T-helper 1 cell treated with Interleukin-12 subunit alpha and Interleukin-12 subunit beta and Interleukin-4 antibody, amounts not matched to agents 30 ng/mL and 1 ng/mL, for 36 hours (primary cell): ENCODE measurements around the gene PUS1. TPM values are rescaled to one million over a fixed set of nuclear protein-coding genes. Genes with fewer than 3 reads are reported as not detected.
"Not testable (repeated sequence)": the region's sequence is repeated elsewhere in the genome, so short reads cannot be mapped to it uniquely, and the experiment has no call there.

Experiments used
- intact Hi-C: fragments of 100-400 bp; cut with micrococcal nuclease; formaldehyde crosslinking; loops from one replicate; pipeline ENCODE4 v1.15.1; 2024
- total RNA-seq: library from RNA; stranded (reverse); gene quantifications from 2 replicates; pipeline ENCODE4 v1.2.3, GENCODE V29; 2022

PUS1 gene
- 61.4 and 62.7 TPM in 2 replicates for total RNA-seq

DNA sequence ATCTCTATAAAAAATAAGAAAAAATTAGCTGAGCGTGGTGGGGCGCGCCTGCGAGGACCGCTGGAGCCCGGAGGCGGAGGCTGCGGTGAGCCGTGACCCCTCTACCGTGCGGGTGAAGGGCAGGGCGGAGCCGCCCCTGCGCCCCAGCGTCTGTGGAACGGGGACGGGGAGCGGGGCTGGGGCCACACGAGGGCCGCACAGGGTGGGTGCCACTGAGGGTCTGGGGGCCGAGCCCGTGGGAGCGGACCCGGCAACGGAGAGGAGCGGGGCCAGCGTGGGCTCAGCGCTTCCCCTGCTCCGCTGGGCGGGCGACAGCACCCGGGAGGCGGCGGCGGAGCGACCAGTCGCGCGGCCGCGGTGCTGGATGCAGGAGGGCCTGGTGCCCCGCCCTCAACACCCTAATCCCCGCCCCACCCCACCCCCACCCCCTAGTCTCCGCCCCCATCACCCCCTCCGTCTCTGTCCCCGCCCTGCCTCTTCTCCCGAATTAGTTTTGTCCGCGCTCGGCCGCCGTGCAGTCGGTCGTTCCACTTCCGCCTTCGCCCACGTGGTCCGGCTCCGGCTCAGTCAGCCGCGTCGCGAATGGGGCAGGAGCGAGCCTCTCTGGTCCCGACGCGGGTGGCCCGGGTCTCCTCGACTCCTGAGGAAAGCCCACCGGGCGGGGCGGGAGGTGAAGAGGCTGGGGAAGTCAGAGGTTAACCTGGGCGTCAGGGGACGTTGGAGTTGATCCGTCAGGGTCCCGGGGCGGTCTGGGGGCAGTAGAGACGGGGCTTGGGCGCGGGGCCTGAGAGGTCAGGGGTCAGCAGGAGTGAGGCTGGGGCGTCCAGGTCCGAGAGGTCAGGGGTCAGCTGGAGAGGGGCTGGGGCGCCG, at the start of gene PUS1:
PUS1 (plus strand) TSS at position 566 of the 870 bp plus-strand sequence. CDS start 447 bp downstream, outside the sequence.
- intact Hi-C loops = loop anchor here (1.0 to 5.0 kb wide), 9 partner anchors 20 to 1057 kb away; partner anchors contain the start of genes EP400, POLE, PXMP2 and RAN

DNA sequence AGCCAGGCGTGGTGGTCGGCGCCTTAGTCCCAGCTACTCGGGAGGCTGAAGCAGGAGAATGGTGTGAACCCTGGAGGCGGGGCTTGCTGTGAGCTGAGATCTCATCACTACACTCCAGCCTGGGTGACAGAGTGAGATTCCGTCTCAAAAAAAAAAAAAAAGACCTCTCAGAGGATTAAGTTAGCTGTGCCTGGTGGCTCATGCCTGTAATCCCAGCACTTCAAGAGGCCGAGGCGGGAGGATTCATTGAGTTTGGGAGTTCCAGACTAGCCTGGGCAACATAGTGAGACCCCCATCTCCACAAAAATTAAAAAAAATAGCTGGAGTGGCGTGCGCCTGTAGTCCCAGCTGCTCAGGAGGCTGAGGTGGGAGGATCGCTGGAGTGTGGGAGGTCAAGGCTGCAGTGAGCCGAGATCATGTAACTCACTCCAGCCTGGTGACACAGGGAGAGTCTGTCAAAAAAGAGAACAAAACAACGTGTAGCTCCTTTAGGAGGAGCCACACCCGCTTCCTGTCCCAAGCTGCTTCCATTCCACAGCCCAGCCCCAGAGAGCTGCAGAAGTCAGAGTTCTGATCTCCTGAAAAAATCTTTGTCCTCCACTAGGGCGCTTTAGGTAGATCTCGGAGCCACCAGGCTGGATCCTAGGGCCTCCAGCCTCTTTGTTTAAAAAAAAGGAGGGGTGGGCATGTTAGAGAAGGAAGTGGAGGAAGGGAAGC, 46.1 kb upstream of the PUS1 start:
- intact Hi-C loops = no loop called here

- intact Hi-C loops = no loop called here
These were observed 45.6 kb upstream of the PUS1 start for GRCh38 chr12:131883521-131883900.

- intact Hi-C loops = not testable (repeated sequence)
These were observed 44.0 kb upstream of the PUS1 start for GRCh38 chr12:131885076-131885475.

DNA sequence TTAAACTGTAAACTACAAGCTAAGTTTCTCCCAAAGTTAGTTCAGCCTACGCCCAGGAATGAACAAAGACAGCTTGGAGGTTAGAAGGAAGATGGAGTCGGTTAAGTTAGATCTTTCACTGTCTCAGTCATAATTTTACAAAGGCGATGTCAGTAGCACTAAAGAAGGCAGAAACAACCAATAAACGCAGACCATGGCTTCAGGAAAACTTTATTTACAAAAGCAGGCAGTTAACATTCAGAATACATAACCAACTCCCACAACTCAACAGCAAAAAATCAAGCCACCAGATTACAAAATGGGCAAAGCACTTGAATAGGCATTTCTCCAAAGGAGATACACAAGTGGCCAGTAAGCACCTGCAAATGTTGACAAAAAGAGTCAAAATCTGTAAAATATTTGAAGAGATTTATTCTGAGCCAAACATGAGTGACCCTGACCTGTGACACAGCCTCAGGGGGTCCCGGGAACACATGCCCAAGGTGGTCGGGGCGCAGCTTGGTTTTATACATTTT, 43.5 kb upstream of the PUS1 start:
- intact Hi-C loops = no loop called here

DNA sequence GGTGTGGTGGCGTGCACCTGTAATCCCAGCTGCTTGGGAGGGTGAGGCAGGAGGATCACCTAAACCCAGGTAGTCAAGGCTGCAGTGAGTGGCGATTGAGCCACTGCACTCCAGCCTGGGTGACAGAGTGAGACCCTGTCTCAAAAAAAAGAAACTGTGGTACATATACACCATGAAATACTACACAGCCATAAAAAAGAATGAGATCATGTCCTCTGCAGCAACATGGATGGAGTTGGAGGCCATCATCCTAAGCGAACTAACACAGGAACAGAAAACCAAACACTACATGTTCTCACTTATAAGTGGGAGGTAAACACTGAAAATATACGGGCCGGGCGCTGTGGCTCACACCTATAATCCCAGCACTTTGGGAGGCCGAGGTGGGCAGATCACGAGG, 37.4 kb upstream of the PUS1 start:
- intact Hi-C loops = loop anchor here (2.0 to 10.0 kb wide), 3 partner anchors 596 to 1053 kb away; partner anchors contain the start of genes RAN and STX2

GRCh38 chr12:131892711-131893604, 36.1 kb upstream of the PUS1 start:
- intact Hi-C loops = loop anchor here (2.0 to 10.0 kb wide), 3 partner anchors 594 to 1054 kb away; partner anchors contain the start of genes RAN and STX2

DNA sequence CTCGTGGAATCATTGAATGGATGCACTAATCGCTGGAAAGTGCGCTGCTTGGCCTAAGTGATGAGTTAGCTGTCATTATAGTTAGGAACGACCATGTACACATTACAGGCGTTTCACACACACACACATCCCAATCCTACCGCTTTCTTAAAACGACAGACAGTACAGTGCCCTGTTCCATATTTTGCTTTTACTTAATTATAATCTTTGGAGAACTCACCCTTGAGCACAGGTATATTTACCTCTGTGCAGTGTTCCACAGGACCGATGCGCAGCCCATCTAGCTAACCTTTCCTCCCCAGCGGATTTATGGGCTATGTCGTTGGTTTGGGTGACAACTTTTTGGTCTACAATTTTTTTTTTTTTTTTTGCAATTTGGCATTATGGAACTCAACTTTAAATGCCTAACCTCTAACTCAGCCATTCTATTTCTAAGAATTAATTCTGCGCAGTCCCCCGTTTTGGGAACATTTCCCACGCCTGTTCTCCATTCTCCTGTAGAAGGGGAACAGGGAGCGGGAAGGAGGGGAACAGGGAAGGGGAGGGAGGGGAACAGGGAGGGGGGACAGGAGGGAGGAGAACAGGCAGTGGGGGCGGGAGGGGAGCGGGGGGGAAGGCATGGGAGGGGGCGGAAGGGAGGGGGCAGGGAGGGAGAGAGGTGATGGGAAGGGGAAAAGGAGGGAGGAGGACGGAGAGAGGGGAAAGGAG, 35.3 kb upstream of the PUS1 start:
- intact Hi-C loops = loop anchor here (1.0 to 10.0 kb wide), 8 partner anchors 36 to 1055 kb away; partner anchors contain the start of genes EP400, MMP17, PUS1 and RAN

GRCh38 chr12:131894313-131894860, 34.7 kb upstream of the PUS1 start, which contains the start of gene ULK1:
Gene ULK1 (plus strand): TSS chr12:131894622. CDS start chr12:131895002, 380 bp downstream.
- intact Hi-C loops = loop anchor here (1.0 to 10.0 kb wide), 7 partner anchors 35 to 1020 kb away; partner anchors contain the start of genes EP400, MMP17, PUS1 and RAN

GRCh38 chr12:131894981-131895639, 34.0 kb upstream of the PUS1 start:
- intact Hi-C loops = loop anchor here (1.0 to 10.0 kb wide), 7 partner anchors 34 to 1020 kb away; partner anchors contain the start of genes EP400, MMP17, PUS1 and RAN

DNA sequence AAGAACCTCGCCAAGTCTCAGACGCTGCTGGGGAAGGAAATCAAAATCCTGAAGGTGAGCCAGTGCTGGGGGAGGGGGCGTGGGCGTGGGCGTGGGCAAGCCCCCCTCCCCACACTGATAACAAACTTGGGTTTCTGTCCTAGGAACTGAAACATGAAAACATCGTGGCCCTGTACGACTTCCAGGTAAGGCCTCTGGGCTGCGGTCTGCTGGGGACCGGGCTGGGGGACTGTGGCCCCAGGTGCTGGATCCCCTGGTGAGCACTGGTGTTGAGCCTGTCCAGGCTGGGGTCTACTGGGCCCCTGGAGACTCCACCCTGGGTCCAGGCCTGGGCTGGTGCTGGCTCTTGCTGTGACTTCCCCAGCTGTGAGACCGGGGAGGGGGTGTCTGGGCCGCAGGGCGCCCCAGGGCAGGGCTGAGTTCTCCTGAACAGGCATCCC, 33.4 kb upstream of the PUS1 start:
- intact Hi-C loops = loop anchor here (1.0 to 10.0 kb wide), 2 partner anchors 294 to 1021 kb away; partner anchors contain the start of gene RAN

DNA sequence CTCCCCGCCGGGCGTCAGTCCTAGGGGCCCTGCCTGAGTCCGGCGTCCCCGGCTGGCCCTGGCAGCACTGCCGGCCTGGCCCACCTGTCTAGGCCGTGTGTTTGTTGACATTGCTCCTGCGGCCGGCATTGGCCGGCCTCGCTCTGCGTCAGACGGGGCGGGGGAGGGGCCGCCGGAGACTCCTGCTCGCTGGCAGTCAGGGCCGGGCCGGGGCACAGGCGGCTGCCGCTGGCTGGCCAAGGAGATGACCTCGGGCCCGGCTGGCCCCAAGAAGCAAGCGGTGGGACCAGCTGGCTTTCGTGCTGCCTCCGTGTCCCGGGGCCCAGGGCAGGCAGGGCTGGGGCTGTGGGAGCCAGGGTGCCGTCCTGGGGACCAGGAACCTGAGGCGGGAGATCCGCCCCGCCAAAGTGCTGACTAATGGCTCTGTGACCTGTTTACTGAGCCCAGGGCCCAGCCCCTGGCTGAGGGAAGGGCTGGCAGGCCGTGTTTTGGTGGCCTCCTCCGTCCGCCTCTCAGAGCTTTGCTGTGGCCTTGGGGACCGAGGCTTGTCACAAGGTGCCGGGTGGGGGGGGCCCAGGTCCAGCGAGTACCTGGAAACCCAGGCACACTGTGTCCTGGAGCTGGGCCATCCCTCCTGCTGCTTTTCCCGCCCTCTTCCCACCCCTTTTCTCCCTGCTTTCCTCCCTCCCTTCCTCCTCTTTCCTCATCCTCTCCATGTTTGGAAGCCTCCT, 32.8 kb upstream of the PUS1 start:
- intact Hi-C loops = loop anchor here (1.0 to 10.0 kb wide), 2 partner anchors 293 to 1021 kb away; partner anchors contain the start of gene RAN

- intact Hi-C loops = loop anchor here (1.0 to 10.0 kb wide), 2 partner anchors 292 to 1022 kb away; partner anchors contain the start of gene RAN
These were observed 32.2 kb upstream of the PUS1 start for GRCh38 chr12:131896811-131897270.

- intact Hi-C loops = loop anchor here (10.0 kb wide), 1 partner anchor 1022 kb away; the partner anchor contains the start of gene RAN
These were observed 31.8 kb upstream of the PUS1 start for GRCh38 chr12:131897276-131897675.

DNA sequence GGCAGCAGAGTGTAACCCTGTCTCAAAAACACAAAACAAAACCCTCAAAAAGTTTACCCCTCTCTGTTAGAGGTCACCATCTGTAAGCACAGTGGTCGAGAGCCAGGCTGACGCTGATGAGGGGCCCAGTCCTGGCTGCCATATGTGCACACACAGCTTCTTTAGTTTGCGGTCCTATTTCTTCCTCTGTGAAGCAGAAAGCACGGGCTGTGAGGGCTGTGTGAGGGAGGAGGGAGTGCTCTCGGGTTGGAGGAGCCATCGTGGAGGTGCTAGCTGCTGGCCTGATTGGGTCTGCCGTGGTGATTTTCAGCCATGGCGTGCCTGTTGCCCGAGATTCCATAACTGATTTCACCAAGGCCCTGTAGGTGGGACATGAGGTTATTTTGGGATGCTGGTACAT, 31.2 kb upstream of the PUS1 start:
- intact Hi-C loops = loop anchor here (10.0 kb wide), 1 partner anchor 1023 kb away; the partner anchor contains the start of gene RAN

- intact Hi-C loops = no loop called here
These were observed 28.7 kb upstream of the PUS1 start for GRCh38 chr12:131900397-131900796.
